ENCODE data around the gene NPFF.

Gene NPFF, protein sequence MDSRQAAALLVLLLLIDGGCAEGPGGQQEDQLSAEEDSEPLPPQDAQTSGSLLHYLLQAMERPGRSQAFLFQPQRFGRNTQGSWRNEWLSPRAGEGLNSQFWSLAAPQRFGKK

GRCh38 chr12:53506881-53507602, at the start of gene NPFF:
NPFF (minus strand) TSS chr12:53507484; CDS start chr12:53507474, 10 bp downstream.
- no peak for TF ChIP-seq TAF1 (IDR thresholded peaks at IDR 0.05; ENCODE audit: low read depth)

- TF ChIP-seq YY1 (IDR thresholded peaks at IDR 0.05; ENCODE audit: low read depth) (no peak), MAX (IDR thresholded peaks at IDR 0.05) (no peak), CEBPB (IDR thresholded peaks at IDR 0.05) (no peak), TCF12 (IDR thresholded peaks at IDR 0.05; ENCODE audit: low read depth) (no peak), EGR1 (IDR thresholded peaks at IDR 0.05) (no peak), EP300 (IDR thresholded peaks at IDR 0.05; ENCODE audit: borderline replicate concordance) (no peak), TEAD4 (IDR thresholded peaks at IDR 0.05) (no peak), CREB1 (IDR thresholded peaks at IDR 0.05; ENCODE audit: low read depth) (no peak), NFIC (IDR thresholded peaks at IDR 0.05) (no peak), FOXM1 (IDR thresholded peaks at IDR 0.05; ENCODE audit: borderline replicate concordance, low read depth) (no peak), RAD21 (IDR thresholded peaks at IDR 0.05; ENCODE audit: low read depth) (no peak), ZBTB7A (IDR thresholded peaks at IDR 0.05; ENCODE audit: low read depth) (no peak), TAF1 (IDR thresholded peaks at IDR 0.05; ENCODE audit: low read depth) (no peak)
- TF ChIP-seq, protein P1, sequence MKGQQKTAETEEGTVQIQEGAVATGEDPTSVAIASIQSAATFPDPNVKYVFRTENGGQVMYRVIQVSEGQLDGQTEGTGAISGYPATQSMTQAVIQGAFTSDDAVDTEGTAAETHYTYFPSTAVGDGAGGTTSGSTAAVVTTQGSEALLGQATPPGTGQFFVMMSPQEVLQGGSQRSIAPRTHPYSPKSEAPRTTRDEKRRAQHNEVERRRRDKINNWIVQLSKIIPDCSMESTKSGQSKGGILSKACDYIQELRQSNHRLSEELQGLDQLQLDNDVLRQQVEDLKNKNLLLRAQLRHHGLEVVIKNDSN (IDR thresholded peaks at IDR 0.05) = no peak
Measured at GRCh38 chr12:53552361-53553327, 45.4 kb upstream of the NPFF start.

GRCh38 chr12:53551889-53552291, 44.6 kb upstream of the NPFF start:
- TF ChIP-seq YY1 (IDR thresholded peaks at IDR 0.05; ENCODE audit: low read depth) (no peak), TEAD4 (IDR thresholded peaks at IDR 0.05) (no peak), MAX (IDR thresholded peaks at IDR 0.05) (no peak), TAF1 (IDR thresholded peaks at IDR 0.05; ENCODE audit: low read depth) (no peak), FOXM1 (IDR thresholded peaks at IDR 0.05; ENCODE audit: borderline replicate concordance, low read depth) (no peak), NFIC (IDR thresholded peaks at IDR 0.05) (no peak), RAD21 (IDR thresholded peaks at IDR 0.05; ENCODE audit: low read depth) (no peak), CEBPB (IDR thresholded peaks at IDR 0.05) (no peak), EGR1 (IDR thresholded peaks at IDR 0.05) (no peak)
- TF ChIP-seq, protein P1 (IDR thresholded peaks at IDR 0.05) = no peak
- TF ChIP-seq, protein P2, sequence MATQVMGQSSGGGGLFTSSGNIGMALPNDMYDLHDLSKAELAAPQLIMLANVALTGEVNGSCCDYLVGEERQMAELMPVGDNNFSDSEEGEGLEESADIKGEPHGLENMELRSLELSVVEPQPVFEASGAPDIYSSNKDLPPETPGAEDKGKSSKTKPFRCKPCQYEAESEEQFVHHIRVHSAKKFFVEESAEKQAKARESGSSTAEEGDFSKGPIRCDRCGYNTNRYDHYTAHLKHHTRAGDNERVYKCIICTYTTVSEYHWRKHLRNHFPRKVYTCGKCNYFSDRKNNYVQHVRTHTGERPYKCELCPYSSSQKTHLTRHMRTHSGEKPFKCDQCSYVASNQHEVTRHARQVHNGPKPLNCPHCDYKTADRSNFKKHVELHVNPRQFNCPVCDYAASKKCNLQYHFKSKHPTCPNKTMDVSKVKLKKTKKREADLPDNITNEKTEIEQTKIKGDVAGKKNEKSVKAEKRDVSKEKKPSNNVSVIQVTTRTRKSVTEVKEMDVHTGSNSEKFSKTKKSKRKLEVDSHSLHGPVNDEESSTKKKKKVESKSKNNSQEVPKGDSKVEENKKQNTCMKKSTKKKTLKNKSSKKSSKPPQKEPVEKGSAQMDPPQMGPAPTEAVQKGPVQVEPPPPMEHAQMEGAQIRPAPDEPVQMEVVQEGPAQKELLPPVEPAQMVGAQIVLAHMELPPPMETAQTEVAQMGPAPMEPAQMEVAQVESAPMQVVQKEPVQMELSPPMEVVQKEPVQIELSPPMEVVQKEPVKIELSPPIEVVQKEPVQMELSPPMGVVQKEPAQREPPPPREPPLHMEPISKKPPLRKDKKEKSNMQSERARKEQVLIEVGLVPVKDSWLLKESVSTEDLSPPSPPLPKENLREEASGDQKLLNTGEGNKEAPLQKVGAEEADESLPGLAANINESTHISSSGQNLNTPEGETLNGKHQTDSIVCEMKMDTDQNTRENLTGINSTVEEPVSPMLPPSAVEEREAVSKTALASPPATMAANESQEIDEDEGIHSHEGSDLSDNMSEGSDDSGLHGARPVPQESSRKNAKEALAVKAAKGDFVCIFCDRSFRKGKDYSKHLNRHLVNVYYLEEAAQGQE (IDR thresholded peaks at IDR 0.05; ENCODE audit: low read depth) = no peak

GRCh38 chr12:53550595-53550994, 43.3 kb upstream of the NPFF start:
- TF ChIP-seq YY1 (IDR thresholded peaks at IDR 0.05; ENCODE audit: low read depth) (no peak), TEAD4 (IDR thresholded peaks at IDR 0.05) (no peak), EGR1 (IDR thresholded peaks at IDR 0.05) (no peak), TCF12 (IDR thresholded peaks at IDR 0.05; ENCODE audit: low read depth) (no peak), CREB1 (IDR thresholded peaks at IDR 0.05; ENCODE audit: low read depth) (no peak), TAF1 (IDR thresholded peaks at IDR 0.05; ENCODE audit: low read depth) (no peak), NFIC (IDR thresholded peaks at IDR 0.05) (no peak), ZBTB7A (IDR thresholded peaks at IDR 0.05; ENCODE audit: low read depth) (no peak), MAX (IDR thresholded peaks at IDR 0.05) (no peak), CEBPB (IDR thresholded peaks at IDR 0.05) (no peak), FOXM1 (IDR thresholded peaks at IDR 0.05; ENCODE audit: borderline replicate concordance, low read depth) (no peak), EP300 (IDR thresholded peaks at IDR 0.05; ENCODE audit: borderline replicate concordance) (no peak), RAD21 (IDR thresholded peaks at IDR 0.05; ENCODE audit: low read depth) (no peak)
- TF ChIP-seq, protein P1 (IDR thresholded peaks at IDR 0.05) = no peak
- TF ChIP-seq, protein P2 (IDR thresholded peaks at IDR 0.05; ENCODE audit: low read depth) = no peak
